GM18861 (cell line): ENCODE results near the gene FGF8.

Source experiments
- ATAC-seq: cut with Tn5 transposase; IDR thresholded peaks from one replicate; pipeline ENCODE4 v1.9.1; 2021; ENCODE audit not compliant: unreplicated experiment

The FGF8 gene

DNA sequence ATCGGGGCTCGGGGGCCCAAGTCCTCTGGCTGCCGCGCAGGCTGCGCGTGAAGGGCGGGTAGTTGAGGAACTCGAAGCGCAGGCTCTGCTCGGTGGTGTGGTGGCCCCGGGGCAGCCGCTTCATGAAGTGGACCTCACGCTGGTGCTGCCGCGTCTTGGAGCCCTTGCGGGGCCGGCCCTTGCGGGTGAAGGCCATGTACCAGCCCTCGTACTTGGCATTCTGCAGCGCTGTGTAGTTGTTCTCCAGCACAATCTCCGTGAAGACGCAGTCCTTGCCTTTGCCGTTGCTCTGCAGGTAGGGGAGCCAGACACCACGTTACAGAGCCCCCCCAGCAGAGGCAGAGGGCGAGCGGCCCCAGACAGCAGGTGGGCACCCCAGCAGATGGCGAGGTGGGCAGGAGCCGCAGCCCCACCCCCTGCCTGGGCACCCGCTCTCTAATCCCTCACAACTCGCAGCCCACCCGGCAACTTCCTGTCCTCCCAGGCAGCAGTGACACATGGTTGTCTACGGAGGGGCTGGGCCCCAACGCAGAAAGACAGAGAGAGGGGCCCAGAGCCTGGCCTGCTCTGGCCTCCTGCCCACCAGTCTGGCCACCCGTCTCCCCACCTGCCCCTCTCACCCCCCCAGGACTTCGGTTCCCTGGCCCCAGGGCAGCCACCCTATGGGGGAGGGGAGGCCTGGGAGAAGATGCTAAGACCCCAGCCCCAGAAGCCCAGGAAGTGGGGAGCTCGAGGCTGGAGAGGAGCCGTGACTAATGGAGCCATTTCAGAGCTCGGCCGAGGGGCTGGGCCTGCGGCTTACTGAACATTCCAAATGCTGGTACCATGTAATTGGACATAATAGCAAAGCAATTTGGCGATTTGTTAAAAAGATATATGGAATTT lies 5.3 kb downstream of the FGF8 start:
- no peak for ATAC-seq

DNA sequence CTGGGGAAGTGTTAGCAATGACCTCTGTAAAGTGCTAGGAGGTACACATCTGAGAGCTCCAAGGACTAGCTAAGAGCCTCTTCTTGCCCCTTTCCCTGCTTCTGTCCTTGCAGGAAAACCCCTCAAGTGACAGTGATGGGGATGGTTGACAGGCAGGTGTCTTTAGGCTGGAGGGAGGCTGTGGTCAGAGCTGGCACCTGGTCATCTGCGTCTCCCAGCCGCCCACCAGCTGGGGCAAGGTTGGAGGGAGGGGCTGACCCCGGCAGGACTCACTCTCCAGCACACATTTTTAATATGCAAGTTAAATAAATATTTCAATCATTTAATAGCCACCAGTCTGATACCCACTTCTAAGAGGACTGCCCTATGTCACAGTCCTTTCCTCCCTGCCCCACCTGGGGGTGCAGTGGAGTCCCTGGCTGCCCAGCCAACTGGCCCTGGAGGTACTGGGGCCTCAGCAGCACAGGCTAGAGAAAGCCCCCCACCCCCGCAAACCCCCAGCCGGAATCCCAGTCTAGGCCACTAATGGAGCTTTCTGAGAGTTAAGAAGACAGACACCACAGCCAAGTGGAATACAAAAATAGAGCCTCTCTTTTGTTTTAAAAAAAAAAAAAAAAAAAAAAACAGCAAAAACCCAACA lies 6.3 kb downstream of the FGF8 start:
- ATAC-seq = no peak

DNA sequence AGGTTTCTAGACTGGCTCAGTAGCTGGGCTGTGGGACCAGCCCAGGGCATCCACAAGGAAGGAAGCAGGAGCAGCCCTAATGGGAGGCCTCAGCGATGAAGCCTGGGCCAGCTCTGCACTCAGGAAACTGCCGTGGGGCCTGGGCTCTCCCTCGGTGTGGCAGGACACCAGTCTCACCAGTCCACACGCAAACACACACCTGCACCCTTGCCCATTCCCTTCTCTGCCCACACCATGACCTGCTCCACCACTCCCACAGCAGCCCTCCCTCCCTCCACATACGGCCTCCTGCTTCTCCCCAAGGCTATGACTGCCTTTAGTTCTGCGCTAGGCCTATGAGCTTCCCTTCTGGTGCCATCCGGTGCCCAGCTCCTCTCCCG lies 7.1 kb downstream of the FGF8 start:
- ATAC-seq = no peak

DNA sequence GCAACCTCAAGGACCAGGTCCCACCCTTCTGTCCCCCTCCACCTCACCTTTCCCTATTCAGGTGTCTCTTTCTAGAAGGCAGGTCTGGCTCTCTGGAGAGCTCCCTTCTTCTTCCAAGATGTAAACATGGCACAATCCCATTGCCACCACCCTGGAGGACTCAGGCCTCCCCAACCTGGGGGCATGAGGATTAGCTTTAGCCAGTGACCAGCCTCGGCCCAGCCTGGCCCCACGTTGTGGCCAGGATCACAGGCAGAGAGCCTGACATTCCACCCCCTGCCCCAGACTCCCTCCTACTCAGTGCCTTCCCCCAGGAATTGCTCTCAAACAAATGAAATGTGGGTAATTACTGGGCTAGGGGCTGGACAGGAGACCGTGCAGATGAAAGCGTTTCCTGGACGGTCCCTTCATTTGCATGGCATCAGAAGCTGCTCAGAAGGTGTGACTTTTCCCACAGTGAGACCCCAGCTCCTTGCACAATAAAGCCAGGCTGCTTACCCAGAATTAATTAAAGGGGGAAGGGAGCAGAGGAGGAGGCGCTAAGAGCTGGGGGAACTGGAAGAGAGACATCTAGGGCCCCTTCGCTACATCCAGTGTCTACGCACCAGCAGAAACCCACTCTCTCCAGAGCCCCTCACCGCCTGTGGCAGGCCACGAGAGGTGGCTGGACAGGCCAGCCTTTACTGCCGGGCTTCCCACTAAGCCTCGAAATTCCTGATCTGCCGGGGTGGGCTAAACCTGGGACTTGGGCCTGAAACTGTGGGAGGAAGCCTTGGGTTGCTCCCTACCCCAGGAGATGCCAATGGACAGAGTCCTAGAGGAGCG lies 7.7 kb downstream of the FGF8 start:
- ATAC-seq = no peak

DNA sequence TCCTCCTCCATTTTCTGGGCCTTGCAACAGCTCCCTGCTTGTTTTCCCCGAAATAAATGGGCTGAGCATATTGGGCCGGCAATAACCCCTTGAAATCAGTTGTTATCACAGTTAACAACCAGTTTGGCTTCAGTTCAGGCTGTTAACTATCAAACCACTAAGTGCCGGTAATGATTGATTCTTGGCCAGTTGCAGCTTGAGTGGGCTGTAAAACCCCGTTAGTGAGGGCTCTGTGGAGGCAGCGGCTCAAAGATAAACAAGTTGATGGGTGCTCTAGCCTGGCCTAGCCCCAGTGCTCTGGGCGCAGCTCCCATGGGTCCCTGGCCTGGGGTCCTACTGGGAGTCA lies 8.3 kb downstream of the FGF8 start:
- ATAC-seq = no peak

DNA sequence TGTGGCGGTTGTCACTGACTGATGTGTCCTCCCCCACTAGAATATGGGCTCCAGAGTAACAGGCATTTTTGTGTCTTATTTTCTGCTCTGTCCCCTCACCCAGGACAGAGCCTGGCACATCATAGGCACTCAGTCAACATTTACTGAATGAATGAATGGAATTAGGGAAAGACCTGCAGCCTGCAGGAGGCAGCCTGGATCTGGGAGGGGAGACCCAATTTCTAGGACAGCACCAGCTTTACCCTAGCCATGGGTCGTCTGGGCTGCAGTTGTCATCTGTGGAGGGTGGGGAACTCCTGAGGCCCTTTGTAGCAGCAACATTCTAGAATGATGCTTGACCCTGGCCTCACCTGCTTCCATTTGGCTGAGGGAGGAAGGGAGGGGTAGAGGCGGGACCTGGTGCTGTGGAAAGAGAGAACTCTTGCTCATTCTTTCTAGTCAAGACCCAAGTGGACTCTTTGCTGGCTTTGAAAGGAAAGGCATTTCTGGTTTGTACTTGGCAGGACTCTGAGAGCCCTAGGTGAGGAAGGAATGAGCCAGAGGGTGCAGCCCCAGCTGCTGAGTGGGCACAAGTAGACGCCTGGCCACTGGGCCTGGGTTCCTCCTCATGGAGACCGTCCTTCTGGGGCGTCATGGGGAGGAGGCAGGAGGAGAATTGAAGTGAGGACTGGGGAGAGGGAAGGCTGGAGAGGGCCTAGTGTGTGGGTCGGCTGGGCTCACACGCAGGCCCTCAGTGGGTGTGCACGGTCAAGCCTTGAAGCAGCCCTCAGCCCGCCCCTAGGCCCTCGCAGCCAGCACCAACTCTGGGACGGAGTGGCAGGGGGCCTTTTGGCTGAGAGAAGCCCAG lies 8.9 kb downstream of the FGF8 start:
- ATAC-seq = no peak

DNA sequence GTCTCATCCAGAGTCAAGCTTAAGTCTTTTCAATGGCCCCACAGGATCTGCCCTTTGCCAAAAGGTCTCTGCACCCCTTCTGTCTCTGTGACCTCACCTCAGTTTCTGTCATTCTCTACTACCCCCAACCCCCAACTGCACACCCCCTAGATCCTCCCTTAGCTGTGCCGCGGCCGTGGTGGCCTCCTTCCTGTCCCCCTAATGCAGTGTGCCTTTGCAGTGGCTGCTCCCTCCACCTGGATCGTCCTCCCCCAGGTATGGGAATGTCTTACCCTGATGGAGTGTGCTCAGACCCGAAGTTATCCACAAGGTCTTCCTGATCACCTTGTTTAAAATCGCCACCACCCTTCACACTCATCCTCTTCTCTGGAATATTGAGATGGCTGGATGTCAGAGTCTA lies 9.6 kb downstream of the FGF8 start:
- ATAC-seq = no peak

DNA sequence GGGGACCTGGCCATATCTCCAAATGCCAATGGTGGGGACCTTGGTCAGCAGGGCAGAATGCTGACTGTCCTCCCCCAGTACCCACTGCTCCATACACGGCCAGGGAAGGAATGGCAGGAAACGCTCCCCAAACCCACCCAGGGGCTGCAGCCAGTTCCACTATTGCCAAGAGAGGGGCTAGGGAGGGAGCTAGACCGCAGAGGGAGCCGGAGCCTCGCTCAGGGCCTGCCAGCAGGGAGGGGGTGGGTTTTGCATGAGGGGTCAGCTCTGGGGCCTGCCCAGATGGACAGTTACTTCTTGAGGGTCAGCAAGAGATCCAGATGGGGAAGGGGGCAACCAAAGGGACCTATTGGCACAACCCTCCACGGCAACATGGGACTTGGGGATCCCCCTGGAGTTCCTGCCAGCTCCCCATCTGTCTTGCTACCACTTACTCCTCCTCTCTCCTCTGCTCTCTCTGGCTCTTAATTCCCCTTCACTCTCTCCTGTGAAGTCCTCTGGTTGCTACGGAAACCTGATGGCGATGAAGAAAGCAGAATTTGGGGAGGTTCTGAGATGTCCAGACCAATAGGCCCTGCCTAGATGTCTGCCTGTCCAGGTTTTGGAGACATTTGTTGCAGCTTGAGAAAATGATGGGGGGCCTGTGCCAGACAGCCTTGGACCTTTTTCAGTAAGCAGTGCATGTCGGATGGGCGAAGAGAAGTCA lies 12.6 kb downstream of the FGF8 start:
- ATAC-seq = no peak

DNA sequence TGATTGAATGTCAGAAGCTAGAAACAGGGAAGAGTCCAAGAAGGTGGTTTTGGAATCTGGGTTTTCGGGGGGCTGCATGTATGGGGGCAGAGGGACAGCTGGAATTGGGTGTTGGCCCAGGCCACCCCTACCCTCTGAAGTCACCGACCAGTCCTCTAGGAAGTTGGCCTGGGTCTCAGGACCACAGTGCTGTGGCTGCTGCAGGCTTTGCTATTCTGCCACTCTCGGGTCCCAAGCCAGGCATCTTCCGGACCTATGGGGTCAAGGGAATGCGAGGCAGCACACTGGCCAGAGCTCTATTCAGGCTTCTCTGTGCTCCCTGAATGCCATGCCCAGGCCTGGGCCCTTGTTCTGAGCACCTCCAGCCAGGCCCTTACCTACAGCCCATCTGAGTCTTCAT lies 13.2 kb downstream of the FGF8 start:
- ATAC-seq = no peak

DNA sequence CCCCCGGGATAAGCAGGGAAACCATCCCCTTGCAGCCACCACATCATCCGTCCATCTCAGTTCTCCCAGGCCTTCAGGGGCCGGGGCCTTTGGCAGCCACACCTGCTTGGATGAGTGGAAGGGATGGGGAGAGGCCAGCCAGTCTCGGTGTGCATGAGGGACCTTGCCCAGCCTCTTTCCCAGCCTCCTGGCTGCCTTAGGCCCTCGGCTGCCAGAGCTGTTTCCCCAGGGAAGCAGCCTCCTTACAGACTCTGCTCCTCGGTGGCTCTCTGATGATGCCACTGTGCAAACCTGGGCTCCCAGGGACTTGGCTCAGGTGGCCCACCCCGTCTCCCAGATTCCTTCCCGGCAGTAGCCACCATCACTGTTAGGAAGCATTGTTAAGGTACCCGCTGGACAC lies 14.7 kb downstream of the FGF8 start:
- ATAC-seq = no peak

DNA sequence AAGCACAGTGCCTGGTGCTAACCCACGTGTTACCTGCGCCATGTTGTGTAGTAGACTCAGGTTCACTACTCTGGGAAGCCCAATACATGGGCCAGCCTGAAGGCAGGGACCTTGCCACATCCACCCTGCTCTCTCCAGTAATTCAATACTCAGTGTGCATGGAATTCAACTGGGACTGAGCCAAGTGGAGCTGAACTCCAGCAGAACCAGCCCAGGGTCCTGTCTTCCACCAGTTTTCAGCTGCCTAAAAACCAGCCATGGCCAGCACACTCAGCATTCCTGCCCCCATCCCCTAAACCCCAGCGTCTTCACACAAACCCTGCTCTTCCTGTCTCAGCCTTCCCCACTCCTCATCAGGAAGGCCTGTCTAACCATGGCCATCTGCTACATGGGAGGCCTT lies 15.4 kb downstream of the FGF8 start:
- ATAC-seq = no peak

DNA sequence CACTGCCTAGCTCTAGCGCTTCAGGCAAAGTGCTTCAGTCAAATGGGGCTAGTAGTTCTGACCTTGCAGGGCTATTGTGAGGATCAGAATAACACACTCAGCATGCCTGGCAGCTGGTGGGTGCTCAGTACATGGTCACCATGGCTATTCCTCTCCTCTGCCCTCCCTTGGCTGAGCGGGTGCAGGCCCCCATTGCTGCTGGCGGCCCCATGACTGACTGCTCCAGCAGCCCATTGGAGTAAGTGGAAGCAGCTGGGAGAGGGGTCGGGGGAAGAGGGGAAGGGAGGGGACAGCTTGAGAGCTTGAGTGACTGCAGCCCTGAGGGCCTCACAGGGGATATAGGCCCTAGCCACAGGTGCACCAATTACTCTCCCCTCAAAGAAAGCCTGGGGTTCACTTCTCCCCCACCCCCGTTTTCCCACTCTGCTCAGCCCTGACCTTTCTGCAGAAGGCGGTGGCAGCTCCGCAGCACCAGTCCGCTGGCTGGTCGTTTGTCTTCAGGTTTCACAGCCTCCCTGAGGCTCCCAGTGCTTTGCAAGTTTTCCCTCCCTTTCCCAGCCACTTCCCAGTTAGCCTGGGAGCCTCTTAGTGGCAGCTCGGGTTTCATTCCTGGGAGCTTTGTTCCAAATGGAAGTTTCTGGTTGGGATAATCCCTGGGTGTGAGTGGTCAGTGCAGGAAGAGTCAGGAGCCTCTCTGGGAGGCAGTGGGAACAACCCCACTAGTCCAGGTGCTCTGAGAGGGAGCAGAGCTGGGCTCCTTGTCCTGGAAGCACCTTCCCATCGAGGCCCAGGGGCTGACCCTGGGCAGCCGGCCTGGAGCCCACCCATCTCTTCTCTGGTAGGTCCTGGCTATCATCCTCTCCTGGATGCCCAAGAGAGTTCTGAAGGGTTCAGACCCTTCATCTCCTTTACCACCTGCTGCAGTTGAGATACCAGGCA lies 16.3 kb downstream of the FGF8 start:
- no peak for ATAC-seq

DNA sequence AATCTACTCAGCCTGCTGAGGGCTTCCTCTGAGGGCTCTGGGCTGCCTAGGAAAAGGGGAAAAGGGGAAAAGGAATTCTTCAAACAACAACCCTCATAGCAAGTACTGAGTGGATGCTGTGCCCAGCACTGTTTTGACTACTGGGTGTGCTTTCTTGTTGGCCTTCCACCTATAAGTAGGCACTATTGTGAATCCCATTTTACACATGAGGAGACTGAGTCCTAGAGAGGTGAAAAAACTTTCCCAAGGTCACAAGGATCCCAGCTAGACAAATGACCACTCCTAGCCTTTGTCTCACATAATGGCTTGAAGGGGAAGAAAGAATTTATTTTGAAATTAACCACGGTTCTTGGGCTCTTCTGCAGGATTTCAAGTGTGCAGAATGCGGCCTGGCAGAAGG lies 17.1 kb downstream of the FGF8 start:
- no peak for ATAC-seq

DNA sequence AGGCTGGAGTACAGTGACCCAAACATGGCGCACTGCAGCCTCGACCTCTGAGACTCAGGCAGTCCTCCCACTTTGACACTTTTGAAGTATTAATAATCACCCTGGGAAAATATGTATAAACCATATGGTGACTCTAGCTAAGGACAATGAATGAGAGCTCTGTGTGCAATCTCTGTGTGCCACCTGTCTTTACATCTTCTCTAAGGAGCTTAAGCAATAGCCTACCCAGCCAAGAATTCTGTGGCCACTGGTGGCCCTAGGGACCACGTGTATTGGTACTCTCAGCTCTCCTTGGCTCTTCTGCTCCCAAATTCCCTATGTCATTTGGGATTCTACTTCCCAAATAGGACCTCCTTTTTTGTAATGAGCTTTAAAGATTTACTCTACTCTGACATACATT lies 23.7 kb downstream of the FGF8 start:
- no peak for ATAC-seq

DNA sequence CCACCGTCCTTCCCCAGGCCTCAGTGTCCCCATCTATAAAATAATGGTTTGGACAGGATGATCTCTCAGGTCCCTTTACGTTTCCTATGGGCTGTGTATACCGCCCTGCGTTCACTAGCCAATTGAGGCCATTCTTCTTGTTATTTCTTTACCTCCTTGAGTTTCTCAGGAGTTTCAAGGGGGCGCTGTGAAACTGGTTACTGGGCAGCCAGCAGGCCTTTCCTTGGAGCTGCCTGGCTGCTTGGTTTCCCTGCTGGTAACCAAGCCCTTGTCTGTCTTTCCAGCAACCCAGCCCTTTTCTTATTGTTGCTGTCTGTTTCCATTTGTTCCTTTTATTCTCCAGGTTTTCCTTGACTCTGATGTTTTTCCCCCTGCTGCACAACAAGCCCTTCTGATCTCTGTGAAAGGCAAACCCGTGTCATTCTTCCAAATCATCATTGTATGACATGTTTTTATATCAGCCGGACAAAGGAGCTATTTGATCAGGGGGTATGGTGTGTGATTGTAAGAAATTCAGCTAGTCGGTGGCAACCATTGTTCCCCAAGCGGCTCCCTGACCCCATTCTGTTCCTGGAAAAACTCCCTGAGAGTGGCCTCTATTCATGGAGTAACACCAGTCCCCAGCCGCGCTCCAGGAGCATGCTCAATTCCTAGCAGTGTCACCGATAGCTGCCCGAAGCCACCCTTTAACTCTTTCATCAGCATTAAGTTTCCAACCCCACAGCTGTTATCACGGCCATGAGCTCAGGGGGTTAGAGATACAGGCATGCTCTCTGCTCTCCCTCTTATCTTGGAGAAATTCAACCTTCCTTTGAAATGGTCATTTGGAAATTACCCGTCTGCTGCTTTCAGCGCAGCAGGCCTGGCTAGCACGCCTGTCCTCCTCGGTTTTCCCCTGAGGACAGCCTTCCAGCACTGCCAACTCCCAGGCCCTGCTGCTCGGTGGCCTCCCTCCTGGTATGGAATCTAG lies 26.6 kb downstream of the FGF8 start:
- ATAC-seq = no peak

DNA sequence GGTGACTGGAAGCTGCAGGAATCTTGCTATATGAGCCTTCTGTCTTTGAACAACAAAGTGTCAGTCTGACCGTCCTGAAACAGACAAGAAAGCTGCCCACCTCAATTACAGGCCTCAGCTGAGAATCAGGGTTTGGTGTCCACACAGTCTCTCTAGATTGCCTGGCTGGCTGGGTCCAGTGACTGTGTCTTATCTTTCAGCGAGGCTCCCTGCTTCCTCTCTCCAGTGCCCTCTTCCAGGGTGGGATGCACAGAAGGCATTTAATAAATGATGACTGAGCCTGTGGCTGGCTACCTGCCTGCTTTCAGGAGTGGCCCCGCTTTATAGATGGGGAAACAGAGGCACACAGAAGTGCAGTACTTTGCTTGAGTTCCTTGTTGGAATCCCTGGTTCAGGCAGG lies 27.4 kb downstream of the FGF8 start:
- no peak for ATAC-seq

DNA sequence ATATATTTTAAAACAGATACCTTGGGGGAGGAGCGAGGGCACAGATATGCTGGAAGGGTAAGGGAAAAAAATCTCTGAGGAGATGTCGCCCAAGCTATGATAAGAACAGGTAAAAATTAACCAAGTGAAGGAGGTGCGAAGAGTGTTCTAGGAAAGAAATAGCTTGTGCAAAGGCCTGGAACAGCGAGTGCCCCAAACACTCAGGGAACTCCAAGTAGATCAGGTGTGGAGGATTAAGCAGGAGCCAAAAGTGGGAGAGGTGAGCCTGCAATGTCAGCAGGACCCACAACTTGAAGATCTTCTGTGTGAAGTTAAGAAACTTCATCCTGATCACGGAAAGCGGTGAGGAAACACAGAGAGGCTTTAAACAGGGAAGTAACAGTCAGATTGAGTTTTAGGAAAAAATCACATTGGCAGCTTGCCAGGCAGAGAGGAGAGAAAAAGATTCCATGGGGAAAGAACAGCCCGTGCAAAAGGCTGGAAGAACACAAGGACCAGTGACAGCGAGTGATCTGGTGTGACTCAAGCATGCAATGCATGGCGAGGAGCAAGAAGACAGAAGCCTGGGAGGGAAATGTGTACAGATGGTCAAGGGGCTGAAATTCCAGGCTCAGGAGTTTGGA lies 30.7 kb downstream of the FGF8 start:
- no peak for ATAC-seq

DNA sequence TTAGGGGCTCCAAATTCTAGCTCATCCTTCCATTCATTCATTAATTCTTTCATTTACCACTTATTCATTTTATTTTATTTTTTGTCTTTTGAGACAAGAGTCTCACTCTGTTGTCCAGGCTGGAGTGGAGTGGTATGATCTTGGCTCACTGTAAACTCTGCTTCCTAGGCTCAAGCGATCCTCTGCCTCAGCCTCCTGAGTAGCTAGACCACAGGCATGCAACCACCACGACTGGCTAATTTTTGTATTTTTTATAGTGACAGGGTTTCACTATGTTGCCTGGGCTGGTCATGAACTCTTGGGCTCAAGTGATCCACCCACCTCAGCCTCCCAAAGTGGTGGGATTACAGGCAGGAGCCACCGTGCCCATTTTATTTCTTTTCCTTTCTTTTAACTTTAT lies 31.6 kb downstream of the FGF8 start:
- ATAC-seq = no peak
